ENCODE measurements around the gene RFLNA.

- TF ChIP-seq CTCF (IDR thresholded peaks at IDR 0.05) (no peak), EZH2 (IDR thresholded peaks at IDR 0.05) (no peak)
Measured at GRCh38 chr12:124298685-124299410, 4.0 kb downstream of the RFLNA start.
